ENCODE data around the gene POLR3GL. TPM values are rescaled to one million over a fixed set of nuclear protein-coding genes. Genes with fewer than 3 reads are reported as not detected.

POLR3GL gene
- total RNA-seq, 4 donors from 2014 or later = 32.9 to 44.0 (median 37.6) TPM

GRCh38 chr1:145972580-145972979, 8.1 kb downstream of the POLR3GL start:
- 81 to 83% methylated on average over 1 to 6 of the region's 7 CpGs for WGBS, 2 donors (ENCODE audit: low coverage in 1 of 2)
- peaks cover 0 to under 1% (median 0%) of the 10 kb centered on the region in 3 donors for H3K9me3 ChIP-seq
- peaks cover 0 to 17% of the 10 kb centered on the region in 2 donors for H3K36me3 ChIP-seq
- H3K27ac ChIP-seq = no peak overlapping the region
- H3K4me1 ChIP-seq = peaks cover 0 to 7% (median 4%) of the 10 kb centered on the region in 3 donors
- no peak overlapping the region for H3K4me3 ChIP-seq
- no peak for ATAC-seq
- TF ChIP-seq POLR2AphosphoS5 (IDR thresholded peaks at IDR 0.05) = no peak
- TF ChIP-seq, protein P1, sequence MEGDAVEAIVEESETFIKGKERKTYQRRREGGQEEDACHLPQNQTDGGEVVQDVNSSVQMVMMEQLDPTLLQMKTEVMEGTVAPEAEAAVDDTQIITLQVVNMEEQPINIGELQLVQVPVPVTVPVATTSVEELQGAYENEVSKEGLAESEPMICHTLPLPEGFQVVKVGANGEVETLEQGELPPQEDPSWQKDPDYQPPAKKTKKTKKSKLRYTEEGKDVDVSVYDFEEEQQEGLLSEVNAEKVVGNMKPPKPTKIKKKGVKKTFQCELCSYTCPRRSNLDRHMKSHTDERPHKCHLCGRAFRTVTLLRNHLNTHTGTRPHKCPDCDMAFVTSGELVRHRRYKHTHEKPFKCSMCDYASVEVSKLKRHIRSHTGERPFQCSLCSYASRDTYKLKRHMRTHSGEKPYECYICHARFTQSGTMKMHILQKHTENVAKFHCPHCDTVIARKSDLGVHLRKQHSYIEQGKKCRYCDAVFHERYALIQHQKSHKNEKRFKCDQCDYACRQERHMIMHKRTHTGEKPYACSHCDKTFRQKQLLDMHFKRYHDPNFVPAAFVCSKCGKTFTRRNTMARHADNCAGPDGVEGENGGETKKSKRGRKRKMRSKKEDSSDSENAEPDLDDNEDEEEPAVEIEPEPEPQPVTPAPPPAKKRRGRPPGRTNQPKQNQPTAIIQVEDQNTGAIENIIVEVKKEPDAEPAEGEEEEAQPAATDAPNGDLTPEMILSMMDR (IDR thresholded peaks at IDR 0.05) = no peak
- TF ChIP-seq POLR2A (IDR thresholded peaks at IDR 0.05) = no peak
- TF ChIP-seq EP300 (IDR thresholded peaks at IDR 0.05) = no peak
- H3K27me3 ChIP-seq = no peaks in the 10 kb centered on the region

- TF ChIP-seq POLR2A (IDR thresholded peaks at IDR 0.05) = no peak
- TF ChIP-seq EP300 (IDR thresholded peaks at IDR 0.05) = no peak
- no peaks in the 10 kb centered on the region for H3K27me3 ChIP-seq
- no peak overlapping the region for H3K4me3 ChIP-seq
- no peak for ATAC-seq
- no peaks in the 10 kb centered on the region for H3K9me3 ChIP-seq
- peaks cover 0 to 17% of the 10 kb centered on the region in 2 donors for H3K36me3 ChIP-seq
- no peak overlapping the region for H3K27ac ChIP-seq
- peaks cover 17 to 26% (median 19%) of the 10 kb centered on the region in 3 donors for H3K4me1 ChIP-seq
- WGBS, 2 donors (ENCODE audit: low coverage in 1 of 2) = 66 to 100% methylated on average over 1 to 7 of the region's 7 CpGs
Measured at GRCh38 chr1:145974721-145975120, 10.2 kb downstream of the POLR3GL start.

DNA sequence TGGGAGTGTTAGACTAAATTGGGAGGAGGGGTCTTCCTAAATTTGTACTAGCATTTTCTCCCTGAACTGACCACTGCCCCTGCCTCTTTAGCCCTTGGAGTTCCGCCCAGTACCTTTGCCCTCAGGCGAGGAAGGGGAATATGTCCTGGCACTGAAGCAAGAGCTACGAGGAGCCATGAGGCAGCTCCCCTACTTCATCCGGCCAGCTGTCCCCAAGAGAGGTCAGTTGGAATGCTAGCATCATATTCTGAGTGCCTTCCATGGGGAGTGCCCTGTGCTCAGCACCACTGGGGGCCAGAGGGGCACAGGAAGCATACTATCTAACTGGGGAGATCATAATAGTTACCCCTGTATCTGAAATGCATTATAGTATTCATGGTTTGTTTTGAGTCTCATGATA, 10.7 kb downstream of the POLR3GL start:
- ATAC-seq = no peak
- Histone ChIP-seq H3K27ac (no peak overlapping the region), H3K9me3 (no peaks in the 10 kb centered on the region), H3K27me3 (no peaks in the 10 kb centered on the region), H3K36me3 (peaks cover 0 to 17% of the 10 kb centered on the region in 2 donors), H3K4me3 (no peak overlapping the region), H3K4me1 (peaks cover 20 to 31% (median 22%) of the 10 kb centered on the region in 3 donors)
- TF ChIP-seq POLR2AphosphoS5 (IDR thresholded peaks at IDR 0.05) = no peak
- no peak for TF ChIP-seq EP300 (IDR thresholded peaks at IDR 0.05)
- TF ChIP-seq POLR2A (IDR thresholded peaks at IDR 0.05) = no peak
- WGBS, 2 donors (ENCODE audit: low coverage in 1 of 2) = 71 to 83% methylated on average over 2 to 4 of the region's 4 CpGs

GRCh38 chr1:145977016-145977415, 12.5 kb downstream of the POLR3GL start:
- Histone ChIP-seq H3K27me3 (no peaks in the 10 kb centered on the region), H3K4me3 (no peak overlapping the region), H3K9me3 (no peaks in the 10 kb centered on the region), H3K27ac (peak overlapping the region; percentile 93 to 99 (median 95)), H3K4me1 (peaks cover 29 to 49% (median 40%) of the 10 kb centered on the region in 3 donors), H3K36me3 (peaks cover 0 to 17% of the 10 kb centered on the region in 2 donors)
- 66 to 90% methylated on average over 2 to 5 of the region's 5 CpGs for WGBS, 2 donors (ENCODE audit: low coverage in 1 of 2)
- TF ChIP-seq POLR2AphosphoS5 (IDR thresholded peaks at IDR 0.05) (no peak), POLR2A (IDR thresholded peaks at IDR 0.05) (no peak), EP300 (IDR thresholded peaks at IDR 0.05) (no peak)
- TF ChIP-seq, protein P1 (IDR thresholded peaks at IDR 0.05) = no peak
- no peak for ATAC-seq

DNA sequence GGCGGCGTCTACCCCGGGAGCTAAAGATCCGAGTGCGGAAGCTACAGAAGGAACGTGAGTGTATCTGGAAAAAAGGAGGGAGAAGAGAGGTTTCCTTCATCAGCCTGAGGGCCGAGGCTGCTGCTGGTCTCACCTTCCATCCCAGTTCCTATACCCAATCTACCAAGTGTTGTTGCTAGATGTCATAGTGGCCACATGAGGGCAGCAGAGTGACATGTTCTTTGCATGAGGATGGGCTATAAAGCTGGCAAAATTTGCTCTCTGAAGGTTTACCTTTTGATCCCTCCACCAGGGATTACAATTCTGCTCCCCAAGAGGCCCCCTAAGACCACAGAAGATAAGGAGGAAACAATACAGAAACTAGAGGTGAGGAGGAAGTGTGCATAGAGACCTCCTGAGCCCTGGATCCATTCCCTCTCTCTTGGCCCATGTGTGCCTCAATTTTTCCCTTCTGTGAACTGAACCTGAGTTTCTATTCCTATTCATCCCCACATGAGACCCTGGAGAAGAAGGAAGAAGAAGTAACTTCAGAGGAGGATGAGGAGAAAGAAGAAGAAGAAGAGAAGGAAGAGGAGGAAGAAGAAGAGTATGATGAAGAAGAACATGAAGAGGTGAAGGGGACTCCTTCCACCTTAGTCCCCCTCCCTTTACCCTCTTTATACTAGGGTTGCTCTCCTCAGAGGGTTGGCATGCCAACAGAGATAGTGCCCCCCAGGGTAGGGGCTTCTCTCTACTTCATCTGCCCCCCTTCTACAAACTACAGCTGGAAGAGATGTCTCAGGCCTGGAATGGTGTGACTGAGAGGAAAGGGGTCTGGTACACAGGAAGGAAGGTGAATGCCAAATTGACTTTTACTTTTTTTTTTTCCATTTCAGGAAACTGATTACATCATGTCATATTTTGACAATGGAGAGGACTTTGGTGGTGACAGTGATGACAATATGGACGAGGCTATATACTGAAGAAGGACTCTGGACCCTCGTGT, 13.3 kb downstream of the POLR3GL start:
- Histone ChIP-seq H3K4me1 (peaks cover 35 to 57% (median 47%) of the 10 kb centered on the region in 3 donors), H3K27me3 (no peaks in the 10 kb centered on the region), H3K36me3 (peaks cover 0 to 17% of the 10 kb centered on the region in 2 donors), H3K4me3 (peak overlapping the region in 1 of 2 donors; percentile 30), H3K9me3 (no peaks in the 10 kb centered on the region), H3K27ac (peak overlapping the region; percentile 93 to 99 (median 95))
- 14 to 46% methylated on average over 2 to 5 of the region's 9 CpGs for WGBS, 2 donors (ENCODE audit: low coverage in 1 of 2)
- peak; percentile 33 for ATAC-seq
- TF ChIP-seq POLR2A (IDR thresholded peaks at IDR 0.05) = no peak
- peak; percentile 72 for TF ChIP-seq POLR2AphosphoS5 (IDR thresholded peaks at IDR 0.05)
- TF ChIP-seq, protein P1 (IDR thresholded peaks at IDR 0.05) = peak; percentile 83 to 97 (median 91)

All from gastroesophageal sphincter (tissue), 4 donors.